ENCODE measurements around the gene PNPLA8. TPM values are rescaled to one million over a fixed set of nuclear protein-coding genes. Genes with fewer than 3 reads are reported as not detected.

The PNPLA8 gene
- total RNA-seq, 1 donor from 2014 or later, result 16.2 TPM

Other genes with a start within 250 kb of the PNPLA8 start
- gene NRCAM, start 69.7 kb downstream of the PNPLA8 start, total RNA-seq, result 13.6 TPM
- gene THAP5, start 43.6 kb upstream of the PNPLA8 start, total RNA-seq, result 12.0 TPM
- 16.2 TPM for gene DNAJB9, start 43.7 kb upstream of the PNPLA8 start, total RNA-seq